ENCODE results near the gene TRIM65. TPM values are rescaled to one million over a fixed set of nuclear protein-coding genes. Genes with fewer than 3 reads are reported as not detected.

Gene TRIM65
- total RNA-seq, 1 donor from 2014 or later, result 15.4 TPM

- Mint-ChIP-seq H3K9me3 (ENCODE audit: unreplicated experiment) (no peaks in the 10 kb centered on the region), H3K4me1 (ENCODE audit: low read depth, unreplicated experiment) (peaks cover 11% of the 10 kb centered on the region), H3K27ac (ENCODE audit: unreplicated experiment) (peak overlapping the region; percentile 91), H3K27me3 (ENCODE audit: low read depth, unreplicated experiment) (no peaks in the 10 kb centered on the region), H3K4me3 (ENCODE audit: unreplicated experiment) (peak overlapping the region; percentile 87), H3K36me3 (ENCODE audit: low read depth, unreplicated experiment) (peaks cover 5% of the 10 kb centered on the region)
- H3K4me1 ChIP-seq (ENCODE audit: insufficient read depth, low read length), result peaks cover 12% of the 10 kb centered on the region
- FAIRE-seq (no peak), DNase-seq (ENCODE audit: low read depth) (no peak)
- peak overlapping the region; percentile 89 for H3K9ac ChIP-seq (ENCODE audit: low read length)
- H3K36me3 ChIP-seq (ENCODE audit: insufficient read depth, low read length), result peaks cover 7% of the 10 kb centered on the region
- H3K79me2 ChIP-seq (ENCODE audit: insufficient read depth, low read length), result peaks cover 19% of the 10 kb centered on the region
- H3K9me3 ChIP-seq (ENCODE audit: insufficient read depth, low read depth, low read length), result no peaks in the 10 kb centered on the region
- H3K27me3 ChIP-seq (ENCODE audit: insufficient read depth, low read length), result no peaks in the 10 kb centered on the region
- peak overlapping the region; percentile 74 for H3K4me3 ChIP-seq (ENCODE audit: insufficient read depth, low read depth, low read length)
- TF ChIP-seq, protein P1, sequence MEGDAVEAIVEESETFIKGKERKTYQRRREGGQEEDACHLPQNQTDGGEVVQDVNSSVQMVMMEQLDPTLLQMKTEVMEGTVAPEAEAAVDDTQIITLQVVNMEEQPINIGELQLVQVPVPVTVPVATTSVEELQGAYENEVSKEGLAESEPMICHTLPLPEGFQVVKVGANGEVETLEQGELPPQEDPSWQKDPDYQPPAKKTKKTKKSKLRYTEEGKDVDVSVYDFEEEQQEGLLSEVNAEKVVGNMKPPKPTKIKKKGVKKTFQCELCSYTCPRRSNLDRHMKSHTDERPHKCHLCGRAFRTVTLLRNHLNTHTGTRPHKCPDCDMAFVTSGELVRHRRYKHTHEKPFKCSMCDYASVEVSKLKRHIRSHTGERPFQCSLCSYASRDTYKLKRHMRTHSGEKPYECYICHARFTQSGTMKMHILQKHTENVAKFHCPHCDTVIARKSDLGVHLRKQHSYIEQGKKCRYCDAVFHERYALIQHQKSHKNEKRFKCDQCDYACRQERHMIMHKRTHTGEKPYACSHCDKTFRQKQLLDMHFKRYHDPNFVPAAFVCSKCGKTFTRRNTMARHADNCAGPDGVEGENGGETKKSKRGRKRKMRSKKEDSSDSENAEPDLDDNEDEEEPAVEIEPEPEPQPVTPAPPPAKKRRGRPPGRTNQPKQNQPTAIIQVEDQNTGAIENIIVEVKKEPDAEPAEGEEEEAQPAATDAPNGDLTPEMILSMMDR (IDR thresholded peaks at IDR 0.05; ENCODE audit: insufficient read depth, low read depth, low read length), result peak; percentile 24
- no peak for TF ChIP-seq EZH2 (IDR thresholded peaks at IDR 0.05; ENCODE audit: insufficient read depth, low read length)
- peaks cover 26% of the 10 kb centered on the region for H4K20me1 ChIP-seq (ENCODE audit: insufficient read depth, low read length)
- H3K4me2 ChIP-seq (ENCODE audit: low read length), result peak overlapping the region; percentile 84
- peak overlapping the region; percentile 81 for H3K27ac ChIP-seq (ENCODE audit: low read depth, low read length)
- peak overlapping the region; percentile 44 for H2AFZ ChIP-seq (ENCODE audit: low read depth, low read length)
Observed at GRCh38 chr17:75895370-75896155, 1.2 kb downstream of the TRIM65 start.

DNA sequence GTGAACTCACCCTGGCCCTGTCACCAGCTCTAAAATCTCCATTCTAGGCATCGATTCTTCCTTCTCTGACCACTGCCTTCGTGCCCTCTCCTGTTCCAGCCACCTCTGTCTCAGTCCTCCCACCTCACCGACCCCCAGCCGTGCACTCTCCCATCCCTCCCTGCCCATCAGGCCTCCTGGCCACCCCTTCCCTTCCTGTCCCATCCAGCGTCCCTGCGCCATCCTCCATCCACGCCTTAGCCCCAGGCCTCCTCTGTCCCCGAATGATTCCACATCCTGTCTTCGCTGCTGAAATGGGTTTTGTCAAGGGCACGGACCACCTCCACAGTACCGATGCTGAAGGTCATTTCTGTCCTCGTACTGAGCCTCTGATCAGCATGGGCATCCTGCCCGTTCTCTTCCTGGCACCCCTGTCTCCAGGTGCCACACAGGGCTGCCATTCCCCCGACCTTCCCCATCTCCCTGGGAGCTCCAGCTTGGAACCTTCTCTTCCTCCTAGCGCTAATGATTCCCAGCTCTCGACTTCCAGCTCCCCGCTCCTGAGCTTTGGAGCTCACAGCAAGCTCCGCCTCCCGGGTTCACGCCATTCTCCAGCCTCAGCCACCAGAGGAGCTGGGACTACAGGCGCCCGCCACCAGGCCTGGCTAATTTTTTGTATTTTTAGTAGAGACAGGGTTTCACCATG lies 2.6 kb downstream of the TRIM65 start:
- H3K9ac ChIP-seq (ENCODE audit: low read length), result peak overlapping the region; percentile 17
- H3K4me3 Mint-ChIP-seq (ENCODE audit: unreplicated experiment), result peak overlapping the region; percentile 69
- H2AFZ ChIP-seq (ENCODE audit: low read depth, low read length), result no peak overlapping the region
- peaks cover 6% of the 10 kb centered on the region for H3K36me3 ChIP-seq (ENCODE audit: insufficient read depth, low read length)
- no peak for TF ChIP-seq EZH2 (IDR thresholded peaks at IDR 0.05; ENCODE audit: insufficient read depth, low read length)
- TF ChIP-seq, protein P1 (IDR thresholded peaks at IDR 0.05; ENCODE audit: insufficient read depth, low read depth, low read length), result no peak
- no peak overlapping the region for H3K27ac ChIP-seq (ENCODE audit: low read depth, low read length)
- H3K9me3 Mint-ChIP-seq (ENCODE audit: unreplicated experiment), result no peaks in the 10 kb centered on the region
- no peak overlapping the region for H3K4me3 ChIP-seq (ENCODE audit: insufficient read depth, low read depth, low read length)
- no peaks in the 10 kb centered on the region for H3K27me3 ChIP-seq (ENCODE audit: insufficient read depth, low read length)
- no peaks in the 10 kb centered on the region for H3K9me3 ChIP-seq (ENCODE audit: insufficient read depth, low read depth, low read length)
- H3K4me1 Mint-ChIP-seq (ENCODE audit: low read depth, unreplicated experiment), result peaks cover 11% of the 10 kb centered on the region
- peaks cover 19% of the 10 kb centered on the region for H3K79me2 ChIP-seq (ENCODE audit: insufficient read depth, low read length)
- FAIRE-seq (no peak), DNase-seq (ENCODE audit: low read depth) (no peak)
- no peaks in the 10 kb centered on the region for H3K27me3 Mint-ChIP-seq (ENCODE audit: low read depth, unreplicated experiment)
- no peak overlapping the region for H3K27ac Mint-ChIP-seq (ENCODE audit: unreplicated experiment)
- H4K20me1 ChIP-seq (ENCODE audit: insufficient read depth, low read length), result peaks cover 26% of the 10 kb centered on the region
- peaks cover 12% of the 10 kb centered on the region for H3K4me1 ChIP-seq (ENCODE audit: insufficient read depth, low read length)
- peaks cover 11% of the 10 kb centered on the region for H3K36me3 Mint-ChIP-seq (ENCODE audit: low read depth, unreplicated experiment)
- H3K4me2 ChIP-seq (ENCODE audit: low read length), result no peak overlapping the region

All from astrocyte (in vitro differentiated cells and primary cell).